Ascending aorta (tissue), 2 donors: Measurements from ENCODE around the gene THOC6. TPM values are rescaled to one million over a fixed set of nuclear protein-coding genes. Genes with fewer than 3 reads are reported as not detected.

Experiments
- DNase-seq, 2 donors: peaks; one replicate each; pipeline ENCODE4 v3.0.0-alpha.2; 2019; ENCODE audit warnings: low spot score in 2 of 2
- H3K27ac ChIP-seq, 2 donors: fragments of 200-600 bp; sonication (generic); one replicate each; pipeline ENCODE4 v1.5.1; 2016 to 2017; ENCODE audit warnings: mild to moderate bottlenecking in 1 of 2
- H3K27me3 ChIP-seq: fragments of 200-600 bp; sonication (generic); one replicate; pipeline ENCODE4 v1.5.1; 2017
- H3K36me3 ChIP-seq, 2 donors: fragments of 200-600 bp; sonication (generic); one replicate each; pipeline ENCODE4 v1.5.1; 2016
- H3K4me1 ChIP-seq, 2 donors: fragments of 200-600 bp; sonication (generic); one replicate each; pipeline ENCODE4 v1.5.1; 2016 to 2017; ENCODE audit warnings: mild to moderate bottlenecking in 1 of 2
- H3K4me3 ChIP-seq, 2 donors: fragments of 200-600 bp; sonication (generic); one replicate each; pipeline ENCODE4 v1.5.1; 2016 to 2017; ENCODE audit warnings: mild to moderate bottlenecking in 1 of 2
- H3K9me3 ChIP-seq, 2 donors: fragments of 200-600 bp; sonication (generic); one replicate each; pipeline ENCODE4 v1.5.1; 2016
- CTCF ChIP-seq, 3 experiments: fragments of 200-600 bp in 2 of 3; fragments of 450-650 bp in 1 of 3; sonication (generic) in 2 of 3; IDR thresholded peaks; one replicate each; pipeline ENCODE4 v1.5.1; 2016 to 2019; ENCODE audit warnings: antibody characterized with exemption in 3 of 3, mild to moderate bottlenecking in 1 of 3, moderate library complexity in 1 of 3
- intact Hi-C: fragments of 100-400 bp; cut with DNase I; formaldehyde crosslinking; loops from one replicate; pipeline ENCODE4 v1.15.1; 2023
- total RNA-seq: library from RNA; depleted of rRNA; stranded (reverse); fragments of >200 nt; gene quantifications from one replicate; pipeline ENCODE4 v1.1.0, GENCODE V29; 2016

THOC6 gene
- total RNA-seq, 1 donor from 2014 or later = 32.6 TPM

- no peak for DNase-seq
- peaks cover 5 to 15% of the 10 kb centered on the region in 2 donors for H3K4me1 ChIP-seq
- H3K4me3 ChIP-seq = peak overlapping the region; percentile 72 to 76
- no peaks in the 10 kb centered on the region for H3K36me3 ChIP-seq
- H3K27ac ChIP-seq = peak overlapping the region; percentile 12 to 42
- no peaks in the 10 kb centered on the region for H3K27me3 ChIP-seq
- intact Hi-C loops = loop anchor here (1.0 to 5.0 kb wide), 7 partner anchors 31 to 107 kb away; partner anchors contain the start of genes ZNF213 and ZSCAN10
- TF ChIP-seq CTCF (IDR thresholded peaks at IDR 0.05) = no peak
- H3K9me3 ChIP-seq = no peaks in the 10 kb centered on the region
These were observed 35.9 kb downstream of the THOC6 start for GRCh38 chr16:3059723-3060242.

GRCh38 chr16:3060339-3061127 lies 36.7 kb downstream of the THOC6 start:
- no peaks in the 10 kb centered on the region for H3K36me3 ChIP-seq
- H3K27ac ChIP-seq = no peak overlapping the region
- DNase-seq = no peak
- no peaks in the 10 kb centered on the region for H3K9me3 ChIP-seq
- H3K4me3 ChIP-seq = no peak overlapping the region
- H3K4me1 ChIP-seq = peaks cover 5 to 17% of the 10 kb centered on the region in 2 donors
- no peak for TF ChIP-seq CTCF (IDR thresholded peaks at IDR 0.05)
- no peaks in the 10 kb centered on the region for H3K27me3 ChIP-seq
- intact Hi-C loops = loop anchor here (5.0 kb wide), 1 partner anchor 37 kb away; the partner anchor contains the start of gene ZSCAN10

GRCh38 chr16:3062553-3062952 lies 38.7 kb downstream of the THOC6 start:
- Histone ChIP-seq H3K4me3 (no peak overlapping the region), H3K4me1 (peaks cover 5 to 17% of the 10 kb centered on the region in 2 donors), H3K9me3 (no peaks in the 10 kb centered on the region), H3K36me3 (no peaks in the 10 kb centered on the region), H3K27ac (no peak overlapping the region), H3K27me3 (no peaks in the 10 kb centered on the region)
- no peak for TF ChIP-seq CTCF (IDR thresholded peaks at IDR 0.05)
- DNase-seq = no peak
- intact Hi-C loops = loop anchor here (5.0 kb wide), 1 partner anchor 35 kb away; the partner anchor contains the start of gene ZSCAN10

- no peak for TF ChIP-seq CTCF (IDR thresholded peaks at IDR 0.05)
- H3K27me3 ChIP-seq = no peaks in the 10 kb centered on the region
- no peak overlapping the region for H3K27ac ChIP-seq
- intact Hi-C loops = loop anchor here (5.0 kb wide), 1 partner anchor 33 kb away; the partner anchor contains the start of gene ZSCAN10
- H3K36me3 ChIP-seq = no peaks in the 10 kb centered on the region
- H3K9me3 ChIP-seq = no peaks in the 10 kb centered on the region
- peaks cover 0 to 11% of the 10 kb centered on the region in 2 donors for H3K4me1 ChIP-seq
- no peak overlapping the region for H3K4me3 ChIP-seq
- DNase-seq = no peak
These were observed 40.0 kb downstream of the THOC6 start for GRCh38 chr16:3063625-3064386.

- DNase-seq = peak in 1 of 2 donors; percentile 83
- Histone ChIP-seq H3K27me3 (no peaks in the 10 kb centered on the region), H3K4me1 (peaks cover 0 to 5% of the 10 kb centered on the region in 2 donors), H3K36me3 (no peaks in the 10 kb centered on the region), H3K9me3 (no peaks in the 10 kb centered on the region), H3K4me3 (peak within 1 kb of the TSS in 1 of 2 donors; percentile 45), H3K27ac (peak within 1 kb of the TSS; percentile 19 to 29)
- no peak for TF ChIP-seq CTCF (IDR thresholded peaks at IDR 0.05)
- intact Hi-C loops = no loop called here
These were observed 41.4 kb downstream of the THOC6 start, which contains the start of gene IL32 for GRCh38 chr16:3065069-3065741. TSS of gene IL32 (plus strand) at chr16:3065640. CDS start at chr16:3065812, 172 bp downstream.
